ENCODE results near the gene SCRT2.
"Not testable (repeated sequence)": the region's sequence is repeated elsewhere in the genome, so short reads cannot be mapped to it uniquely, and the experiment has no call there.

SCRT2 gene

DNA sequence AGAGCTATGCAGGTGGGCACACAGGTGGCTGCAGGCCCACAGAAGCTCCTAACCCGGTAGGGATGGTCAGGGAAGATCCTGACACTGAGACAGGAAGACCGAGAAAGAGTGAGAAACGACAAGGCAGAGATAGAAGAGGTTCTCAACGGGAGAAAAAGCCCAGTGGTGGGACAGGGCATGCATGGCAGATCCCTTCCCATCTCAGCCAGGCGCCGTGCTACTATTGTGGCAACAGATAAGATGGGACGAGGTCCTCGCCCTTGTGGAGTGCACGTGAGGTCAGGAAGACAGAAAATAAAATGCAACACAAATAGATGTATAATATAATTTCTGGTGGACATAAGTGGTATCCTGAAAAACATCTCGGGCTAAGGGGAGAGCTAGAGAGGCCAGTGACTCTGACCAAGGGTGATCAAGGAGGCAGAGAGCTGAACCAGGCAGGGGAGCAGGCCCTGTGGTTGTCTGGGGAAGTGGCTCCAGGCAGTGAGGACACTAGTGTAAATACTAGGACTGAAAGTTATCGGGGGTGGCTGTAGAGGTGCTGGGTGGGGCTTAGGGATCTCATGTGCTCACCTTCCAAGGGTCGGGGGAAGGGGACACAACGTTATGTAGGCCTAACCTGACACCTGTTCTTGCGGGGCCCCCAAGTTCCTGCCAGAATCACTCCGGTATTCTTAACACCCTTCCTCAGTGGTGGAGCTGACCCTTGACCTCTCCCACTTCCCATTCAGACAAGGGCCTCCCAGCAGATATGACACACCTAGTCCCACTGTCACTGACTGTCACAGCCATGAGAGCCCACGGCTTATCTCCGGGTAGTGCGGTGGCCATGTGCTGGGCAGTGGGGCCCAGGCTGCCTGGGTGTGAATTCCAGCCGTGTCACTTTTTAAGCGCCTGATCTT, 23.6 kb downstream of the SCRT2 start:
- Histone ChIP-seq H3K27ac (ENCODE audit: low read depth, low read length) (no peak overlapping the region), H3K9ac (ENCODE audit: low read depth, low read length) (no peak overlapping the region)

DNA sequence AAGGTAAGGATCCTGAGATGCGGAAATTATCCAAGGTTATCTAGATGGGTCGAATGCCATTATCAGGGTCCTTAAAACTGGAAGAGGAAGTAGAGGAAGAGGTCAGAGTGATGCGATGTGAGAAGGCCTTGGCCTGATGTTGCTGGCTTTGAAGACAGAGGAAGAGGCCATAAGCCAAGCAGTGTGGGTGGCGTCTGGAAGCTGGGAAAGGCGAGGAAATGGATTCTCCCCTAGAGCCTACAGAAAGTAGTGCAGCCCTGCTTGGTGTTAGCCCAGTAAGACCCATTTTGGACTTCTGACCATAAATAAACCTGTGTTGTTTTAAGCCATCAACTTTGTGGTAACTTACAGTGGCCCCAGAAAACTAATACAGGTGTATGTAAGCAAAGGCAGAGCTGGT, 24.6 kb downstream of the SCRT2 start:
- H3K27ac ChIP-seq (ENCODE audit: low read depth, low read length), result no peak overlapping the region
- no peaks in the 10 kb centered on the region for H3K9me3 ChIP-seq (ENCODE audit: control insufficient read depth, insufficient read depth, low read length)
- H3K4me1 ChIP-seq (ENCODE audit: control insufficient read depth, insufficient read depth, low read length), result peaks cover 16% of the 10 kb centered on the region
- H3K9ac ChIP-seq (ENCODE audit: low read depth, low read length), result no peak overlapping the region
- H3K36me3 ChIP-seq (ENCODE audit: control insufficient read depth, insufficient read depth, low read length), result peaks cover 33% of the 10 kb centered on the region
- peaks cover 14% of the 10 kb centered on the region for H3K27me3 ChIP-seq (ENCODE audit: control insufficient read depth, insufficient read depth, low read length)
- no peak overlapping the region for H3K4me3 ChIP-seq (ENCODE audit: low read depth, low read length)

More for the DNA sequence above, 23.6 kb downstream of the SCRT2 start:
- H3K4me3 ChIP-seq (ENCODE audit: low read depth, low read length), result peak overlapping the region; percentile 72
- peaks cover 14% of the 10 kb centered on the region for H3K27me3 ChIP-seq (ENCODE audit: control insufficient read depth, insufficient read depth, low read length)
- H3K36me3 ChIP-seq (ENCODE audit: control insufficient read depth, insufficient read depth, low read length), result peaks cover 33% of the 10 kb centered on the region
- H3K9me3 ChIP-seq (ENCODE audit: control insufficient read depth, insufficient read depth, low read length), result no peaks in the 10 kb centered on the region
- peaks cover 21% of the 10 kb centered on the region for H3K4me1 ChIP-seq (ENCODE audit: control insufficient read depth, insufficient read depth, low read length)

DNA sequence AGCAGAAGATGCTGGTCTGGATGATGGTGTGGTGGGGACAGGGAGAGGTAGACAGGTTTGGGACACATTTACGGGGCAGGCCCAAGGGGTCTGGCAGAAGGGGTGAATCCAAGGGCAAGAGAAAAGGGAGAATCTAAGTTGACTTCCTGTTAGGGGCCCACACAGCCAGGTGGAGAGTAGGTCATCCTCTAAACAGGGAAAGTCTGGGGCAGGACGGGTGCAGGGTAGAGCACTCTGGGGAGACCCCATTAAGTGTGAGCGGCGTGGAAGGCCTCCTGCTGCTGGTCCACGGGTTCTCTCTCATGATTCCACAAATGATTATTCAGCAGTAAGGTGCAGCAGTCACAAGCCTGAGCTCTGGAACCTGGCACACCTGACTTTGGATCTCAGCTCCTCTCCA, 25.3 kb downstream of the SCRT2 start:
- H3K9me3 ChIP-seq (ENCODE audit: control insufficient read depth, insufficient read depth, low read length), result no peaks in the 10 kb centered on the region
- H3K4me1 ChIP-seq (ENCODE audit: control insufficient read depth, insufficient read depth, low read length), result peaks cover 20% of the 10 kb centered on the region
- peaks cover 12% of the 10 kb centered on the region for H3K27me3 ChIP-seq (ENCODE audit: control insufficient read depth, insufficient read depth, low read length)
- H3K27ac ChIP-seq (ENCODE audit: low read depth, low read length), result no peak overlapping the region
- peaks cover 33% of the 10 kb centered on the region for H3K36me3 ChIP-seq (ENCODE audit: control insufficient read depth, insufficient read depth, low read length)
- no peak overlapping the region for H3K9ac ChIP-seq (ENCODE audit: low read depth, low read length)
- no peak overlapping the region for H3K4me3 ChIP-seq (ENCODE audit: low read depth, low read length)

DNA sequence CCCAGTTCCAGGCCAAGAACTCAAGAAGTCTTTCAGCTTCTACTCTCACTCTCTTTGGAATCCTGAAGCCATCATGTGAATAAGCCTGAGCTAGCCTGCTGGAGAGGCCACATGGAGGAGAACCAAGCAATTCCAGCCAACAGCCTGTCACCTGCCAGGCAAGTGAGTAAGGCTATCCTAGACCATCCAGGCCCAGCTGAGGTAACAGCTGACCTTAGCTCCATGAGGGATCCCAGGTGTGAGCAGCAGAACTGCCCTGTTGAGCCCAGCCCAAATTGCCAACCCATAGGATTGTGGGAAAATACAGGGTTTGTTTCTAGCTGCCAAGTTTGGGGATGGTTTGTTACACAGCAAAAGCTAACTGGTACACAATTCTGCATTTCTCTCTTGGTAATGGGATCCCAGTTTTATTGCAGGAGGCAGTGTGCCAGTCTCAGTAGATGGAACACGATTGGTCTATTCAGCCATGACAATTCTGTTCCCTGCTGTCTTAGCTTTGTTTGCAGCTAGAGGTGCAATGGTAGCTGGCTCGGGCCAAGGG, 28.1 kb downstream of the SCRT2 start:
- no peak overlapping the region for H3K27ac ChIP-seq (ENCODE audit: low read depth, low read length)
- H3K9me3 ChIP-seq (ENCODE audit: control insufficient read depth, insufficient read depth, low read length), result no peaks in the 10 kb centered on the region
- H3K4me3 ChIP-seq (ENCODE audit: low read depth, low read length), result no peak overlapping the region
- H3K27me3 ChIP-seq (ENCODE audit: control insufficient read depth, insufficient read depth, low read length), result no peaks in the 10 kb centered on the region
- H3K4me1 ChIP-seq (ENCODE audit: control insufficient read depth, insufficient read depth, low read length), result peaks cover 13% of the 10 kb centered on the region; the same call in 1 of the 2 replicates
- peaks cover 33% of the 10 kb centered on the region for H3K36me3 ChIP-seq (ENCODE audit: control insufficient read depth, insufficient read depth, low read length)
- H3K9ac ChIP-seq (ENCODE audit: low read depth, low read length), result no peak overlapping the region

DNA sequence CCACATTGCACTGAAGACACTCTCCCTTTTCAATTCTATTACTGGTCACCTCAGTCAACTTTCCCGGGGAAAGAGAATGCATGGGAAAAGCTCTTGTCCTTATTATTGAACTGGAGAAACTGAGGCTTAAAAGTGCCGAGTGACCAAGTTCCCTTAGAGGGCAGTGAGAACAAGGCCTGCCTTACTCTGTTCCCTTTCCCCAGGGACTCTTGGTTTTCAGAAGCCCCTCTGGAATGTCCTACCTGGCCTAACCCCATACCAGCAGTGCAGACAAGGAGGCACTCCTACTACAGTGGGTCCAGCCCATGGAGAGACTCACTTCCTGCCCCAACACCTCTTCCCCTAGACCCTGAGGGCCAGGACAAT, 28.8 kb downstream of the SCRT2 start:
- Histone ChIP-seq H3K9me3 (ENCODE audit: control insufficient read depth, insufficient read depth, low read length) (no peaks in the 10 kb centered on the region), H3K4me3 (ENCODE audit: low read depth, low read length) (no peak overlapping the region), H3K27ac (ENCODE audit: low read depth, low read length) (no peak overlapping the region), H3K4me1 (ENCODE audit: control insufficient read depth, insufficient read depth, low read length) (peaks cover 6% of the 10 kb centered on the region; the same call in 1 of the 2 replicates), H3K27me3 (ENCODE audit: control insufficient read depth, insufficient read depth, low read length) (no peaks in the 10 kb centered on the region), H3K36me3 (ENCODE audit: control insufficient read depth, insufficient read depth, low read length) (peaks cover 33% of the 10 kb centered on the region), H3K9ac (ENCODE audit: low read depth, low read length) (no peak overlapping the region)

DNA sequence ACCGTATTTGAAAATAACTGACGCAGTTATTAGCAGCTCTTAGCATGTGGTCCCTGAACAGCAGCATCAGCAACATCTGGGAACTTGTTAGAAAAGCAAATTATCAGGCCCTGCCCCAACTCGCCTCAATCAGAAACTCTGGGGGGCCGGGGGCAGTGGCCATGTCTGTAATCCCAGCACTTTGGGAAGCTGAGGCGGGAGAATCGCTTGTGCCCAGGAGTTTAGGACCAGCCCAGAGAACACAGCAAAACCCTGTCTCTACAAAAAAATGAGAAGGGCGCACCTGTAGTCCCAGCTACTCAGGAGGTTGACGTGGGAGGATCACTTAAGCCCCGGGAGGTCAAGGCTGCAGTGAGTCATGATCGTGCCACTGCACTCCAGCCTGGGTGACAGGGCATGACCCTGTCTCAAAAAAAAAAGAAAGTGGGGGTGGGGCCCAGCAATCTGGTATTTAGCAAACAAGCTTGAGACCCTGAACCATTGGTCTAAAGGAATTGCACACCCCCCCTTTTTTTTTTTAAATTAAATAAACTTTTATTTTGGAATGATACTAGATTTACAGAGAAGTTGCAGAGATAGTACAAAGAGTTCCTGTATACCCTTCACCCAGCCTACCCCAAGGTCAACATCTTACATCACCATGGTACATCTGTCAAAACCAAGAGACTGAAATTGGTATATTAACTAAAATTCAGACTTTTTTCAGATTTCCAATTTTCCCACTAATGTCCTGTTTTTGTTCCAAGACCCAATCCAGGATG, 29.3 kb downstream of the SCRT2 start:
- Histone ChIP-seq H3K4me1 (ENCODE audit: control insufficient read depth, insufficient read depth, low read length) (peaks cover 4% of the 10 kb centered on the region; the same call in 1 of the 2 replicates), H3K36me3 (ENCODE audit: control insufficient read depth, insufficient read depth, low read length) (peaks cover 33% of the 10 kb centered on the region), H3K27ac (ENCODE audit: low read depth, low read length) (no peak overlapping the region), H3K27me3 (ENCODE audit: control insufficient read depth, insufficient read depth, low read length) (no peaks in the 10 kb centered on the region), H3K4me3 (ENCODE audit: low read depth, low read length) (no peak overlapping the region), H3K9me3 (ENCODE audit: control insufficient read depth, insufficient read depth, low read length) (no peaks in the 10 kb centered on the region), H3K9ac (ENCODE audit: low read depth, low read length) (no peak overlapping the region)

DNA sequence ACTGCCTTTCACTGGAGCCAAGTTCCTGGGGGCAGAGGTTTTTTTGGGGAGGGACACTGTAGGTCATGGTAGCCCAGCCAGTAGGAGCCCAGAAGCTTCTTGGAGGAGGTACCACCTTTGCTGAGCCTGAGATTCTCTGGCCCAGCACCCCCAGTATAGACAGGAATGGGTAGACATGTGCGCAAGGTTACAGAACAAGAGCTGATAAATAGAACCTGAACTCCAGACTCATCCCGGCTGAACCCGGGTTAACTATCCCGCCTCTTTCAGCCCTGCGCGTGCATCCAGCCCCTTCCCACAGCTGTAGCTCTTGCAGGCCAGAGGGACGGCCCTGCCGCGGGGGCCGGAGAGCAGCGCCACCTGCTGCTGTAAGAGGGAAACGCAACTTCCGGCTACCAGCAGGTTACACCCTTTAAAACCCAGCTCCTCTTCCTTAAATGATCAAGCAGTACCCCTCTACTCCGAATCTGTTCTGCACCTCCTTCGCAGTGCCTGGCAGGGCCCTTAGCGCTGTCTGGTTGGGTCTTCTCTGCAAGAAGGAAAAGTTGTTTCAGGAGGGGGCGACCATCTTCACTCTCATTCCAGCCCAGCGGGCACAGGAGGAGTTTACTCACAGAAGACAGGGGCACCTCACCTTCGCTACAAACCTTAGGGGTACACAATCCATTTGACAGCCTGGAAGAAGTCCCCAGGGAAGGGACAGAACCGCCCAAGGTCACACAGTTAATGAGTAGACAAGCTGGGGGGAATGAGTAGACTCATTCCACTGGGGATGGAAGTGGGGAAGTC, 30.1 kb downstream of the SCRT2 start:
- no peaks in the 10 kb centered on the region for H3K27me3 ChIP-seq (ENCODE audit: control insufficient read depth, insufficient read depth, low read length)
- H3K9me3 ChIP-seq (ENCODE audit: control insufficient read depth, insufficient read depth, low read length), result no peaks in the 10 kb centered on the region
- no peak overlapping the region for H3K4me3 ChIP-seq (ENCODE audit: low read depth, low read length)
- H3K9ac ChIP-seq (ENCODE audit: low read depth, low read length), result no peak overlapping the region
- H3K4me1 ChIP-seq (ENCODE audit: control insufficient read depth, insufficient read depth, low read length), result peaks cover 4% of the 10 kb centered on the region; the same call in 1 of the 2 replicates
- peaks cover 30% of the 10 kb centered on the region for H3K36me3 ChIP-seq (ENCODE audit: control insufficient read depth, insufficient read depth, low read length)
- no peak overlapping the region for H3K27ac ChIP-seq (ENCODE audit: low read depth, low read length)

DNA sequence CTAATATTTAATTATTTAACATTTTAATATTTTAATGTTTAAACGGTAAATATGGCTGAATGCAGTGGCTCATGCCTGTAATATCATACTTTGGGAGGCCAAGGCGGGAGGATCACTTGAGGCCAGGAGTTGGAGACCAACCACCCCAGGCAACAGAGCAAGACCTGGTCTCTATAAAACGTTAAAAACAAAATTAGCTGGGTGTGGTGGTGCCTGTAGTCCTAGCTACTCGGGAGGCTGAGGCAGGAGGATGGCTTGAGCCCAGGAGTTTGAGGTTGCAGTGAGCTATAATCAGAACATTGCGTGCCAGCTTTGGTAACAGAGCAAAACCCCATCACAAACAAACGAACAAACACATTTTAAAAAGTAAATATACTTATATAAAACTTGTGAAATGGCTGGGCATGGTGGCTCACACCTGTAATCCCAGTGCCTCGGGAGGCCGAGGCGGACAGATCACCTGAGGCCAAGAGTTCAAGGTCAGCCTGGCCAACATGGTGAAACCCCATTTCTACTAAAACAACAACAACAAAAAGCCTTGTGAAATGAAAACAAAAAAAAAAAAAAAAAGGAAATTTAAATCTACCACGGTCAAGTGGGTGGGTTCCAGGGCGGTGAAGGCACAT, 30.8 kb downstream of the SCRT2 start:
- Histone ChIP-seq H3K4me3 (ENCODE audit: low read depth, low read length) (no peak overlapping the region), H3K9me3 (ENCODE audit: control insufficient read depth, insufficient read depth, low read length) (no peaks in the 10 kb centered on the region), H3K9ac (ENCODE audit: low read depth, low read length) (no peak overlapping the region), H3K36me3 (ENCODE audit: control insufficient read depth, insufficient read depth, low read length) (peaks cover 23% of the 10 kb centered on the region), H3K27ac (ENCODE audit: low read depth, low read length) (no peak overlapping the region), H3K27me3 (ENCODE audit: control insufficient read depth, insufficient read depth, low read length) (no peaks in the 10 kb centered on the region), H3K4me1 (ENCODE audit: control insufficient read depth, insufficient read depth, low read length) (peaks cover 4% of the 10 kb centered on the region; the same call in 1 of the 2 replicates)

DNA sequence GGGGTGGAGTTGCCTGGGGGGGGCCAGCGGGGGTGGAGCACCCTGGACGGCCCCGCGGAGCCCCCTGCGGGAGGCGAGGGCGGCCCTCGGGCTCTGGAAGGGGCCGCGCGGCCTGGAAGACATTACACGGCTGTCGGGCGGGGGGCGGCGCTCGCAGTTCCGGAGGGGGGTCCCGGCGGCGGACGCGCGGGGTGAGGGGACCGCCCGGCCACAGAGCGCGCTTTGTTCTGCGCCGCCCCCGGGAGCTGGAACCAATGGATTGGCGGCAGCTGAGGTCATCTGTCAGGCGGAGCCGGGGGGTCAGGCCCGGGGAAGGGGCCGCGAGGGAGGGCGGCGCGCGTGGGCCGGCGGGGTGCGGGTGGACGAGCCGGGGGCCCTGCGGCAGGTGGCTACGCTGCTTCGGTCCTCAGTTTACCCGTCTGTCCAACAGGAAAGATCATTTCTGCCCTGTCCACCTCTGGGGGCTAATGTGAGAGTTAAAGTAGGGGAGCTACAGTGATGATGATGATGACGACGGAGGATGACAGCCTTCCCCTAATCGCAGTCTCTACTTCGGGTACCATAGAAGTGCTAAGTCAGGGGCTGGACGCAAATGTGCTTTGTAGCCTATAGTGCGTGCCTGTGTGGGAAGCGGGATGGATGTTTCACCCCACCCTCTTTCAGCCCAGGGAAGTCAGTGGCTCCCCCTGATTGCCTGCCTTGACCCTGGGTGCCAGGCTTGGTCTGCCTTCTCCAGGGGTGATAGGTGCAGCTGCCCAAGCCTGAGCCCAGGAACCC, 33.0 kb downstream of the SCRT2 start:
- no peaks in the 10 kb centered on the region for H3K9me3 ChIP-seq (ENCODE audit: control insufficient read depth, insufficient read depth, low read length)
- no peak overlapping the region for H3K9ac ChIP-seq (ENCODE audit: low read depth, low read length)
- H3K4me3 ChIP-seq (ENCODE audit: low read depth, low read length), result no peak overlapping the region
- no peak overlapping the region for H3K27ac ChIP-seq (ENCODE audit: low read depth, low read length)
- peaks cover 4% of the 10 kb centered on the region; the same call in 1 of the 2 replicates for H3K4me1 ChIP-seq (ENCODE audit: control insufficient read depth, insufficient read depth, low read length)
- H3K36me3 ChIP-seq (ENCODE audit: control insufficient read depth, insufficient read depth, low read length), result peaks cover 5% of the 10 kb centered on the region
- H3K27me3 ChIP-seq (ENCODE audit: control insufficient read depth, insufficient read depth, low read length), result no peaks in the 10 kb centered on the region

DNA sequence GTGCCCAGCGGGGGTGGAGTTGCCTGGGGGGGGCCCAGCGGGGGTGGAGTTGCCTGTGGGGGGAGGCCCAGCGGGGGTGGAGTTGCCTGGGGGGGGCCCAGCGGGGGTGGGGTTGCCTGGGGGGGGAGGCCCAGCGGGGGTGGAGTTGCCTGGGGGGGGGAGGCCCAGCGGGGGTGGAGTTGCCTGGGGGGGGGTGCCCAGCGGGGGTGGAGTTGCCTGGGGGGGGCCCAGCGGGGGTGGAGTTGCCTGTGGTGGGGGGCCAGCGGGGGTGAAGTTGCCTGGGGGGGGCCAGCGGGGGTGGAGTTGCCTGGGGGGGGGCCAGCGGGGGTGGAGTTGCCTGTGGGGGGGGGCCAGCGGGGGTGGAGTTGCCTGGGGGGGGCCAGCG, 33.6 kb downstream of the SCRT2 start:
- not testable (repeated sequence) for H3K36me3 ChIP-seq (ENCODE audit: control insufficient read depth, insufficient read depth, low read length); H3K4me3 ChIP-seq (ENCODE audit: low read depth, low read length); H3K27ac ChIP-seq (ENCODE audit: low read depth, low read length); H3K9ac ChIP-seq (ENCODE audit: low read depth, low read length); H3K4me1 ChIP-seq (ENCODE audit: control insufficient read depth, insufficient read depth, low read length); H3K27me3 ChIP-seq (ENCODE audit: control insufficient read depth, insufficient read depth, low read length); H3K9me3 ChIP-seq (ENCODE audit: control insufficient read depth, insufficient read depth, low read length)

All from HUES48 (cell line).